ENCODE data around the gene STK11. TPM values are rescaled to one million over a fixed set of nuclear protein-coding genes. Genes with fewer than 3 reads are reported as not detected.

The STK11 gene
- total and polyA plus RNA-seq, 2 donors (not counting 3 experiments of a cell fraction or from before 2014, with no cell fraction given): 39.4 to 75.4 TPM

DNA sequence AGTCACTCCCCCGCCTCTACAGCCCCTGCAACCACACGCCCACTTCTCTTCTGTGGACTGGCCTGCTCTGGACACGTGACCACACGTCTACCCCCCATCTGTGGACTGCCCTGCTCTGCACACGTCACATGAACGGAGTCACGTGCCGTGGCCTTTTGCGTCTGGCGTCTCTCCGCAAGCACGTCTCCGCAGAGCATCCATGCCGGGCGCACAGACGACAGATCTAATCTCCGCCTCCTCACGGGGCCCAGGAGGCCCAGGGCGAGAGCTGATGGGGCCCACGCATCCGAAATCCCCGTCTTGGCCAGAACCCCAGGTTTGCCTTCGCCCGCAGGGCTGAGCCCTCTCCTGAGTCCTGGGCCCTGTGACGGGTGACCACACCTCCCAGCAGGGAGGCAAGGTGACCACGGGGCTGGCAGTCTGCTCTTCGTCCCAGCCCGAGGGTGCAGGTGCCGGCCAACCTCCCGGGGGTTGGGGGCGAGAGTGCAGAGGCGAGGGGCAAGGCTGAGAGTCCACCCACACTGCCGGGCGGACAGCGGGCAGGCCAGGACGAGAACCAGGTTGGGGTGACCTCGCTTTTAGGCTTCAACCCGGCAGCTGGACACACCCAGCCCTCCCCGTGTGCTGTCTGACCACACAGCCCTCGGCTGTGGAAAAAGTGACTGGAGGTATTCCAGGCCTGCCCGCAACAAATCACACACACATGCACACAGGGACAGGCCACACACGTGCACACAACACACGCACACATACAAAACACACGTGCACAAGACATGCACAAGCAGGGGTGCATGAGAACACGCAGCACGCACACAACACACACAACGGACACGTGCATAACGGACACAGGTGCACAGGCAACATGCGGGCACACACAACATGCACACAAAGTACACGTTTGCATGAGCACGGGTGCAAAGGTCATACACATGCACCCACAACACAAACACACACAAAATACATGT lies 35.4 kb upstream of the STK11 start:
- no peak for FAIRE-seq
- POLR2A ChIA-PET: no interaction called here
- intact Hi-C loops (cut with micrococcal nuclease) (no loop called here), dilution Hi-C loops (cut with MboI; ENCODE audit: extremely low pct_ligation_motif_present, low sequenced_read_pairs) (no loop called here)
- peaks cover 0 to 3% of the 10 kb centered on the region in 2 experiments for H3K36me3 ChIP-seq (ENCODE audit: control insufficient read depth in 2 of 2, extremely low read depth in 1 of 2, insufficient read depth in 2 of 2, low read length in 2 of 2)
- no peaks in the 10 kb centered on the region for H4K20me1 ChIP-seq (replicated peaks; ENCODE audit: control insufficient read depth, extremely low read depth, insufficient read depth, low read length)
- H3K9me1 ChIP-seq (replicated peaks; ENCODE audit: control insufficient read depth, extremely low read depth, insufficient read depth, low read length): no peaks in the 10 kb centered on the region
- no peaks in the 10 kb centered on the region for H3K4me1 ChIP-seq (ENCODE audit: control insufficient read depth, extremely low read depth, insufficient read depth, low read length)
- no TSS peak for BruUV-seq (replicated peaks)
- no peak for DNase-seq (ENCODE audit: low read depth, low spot score)
- CTCF ChIA-PET: no interaction called here
- no peaks in the 10 kb centered on the region for H3K27me3 ChIP-seq (ENCODE audit: control insufficient read depth in 2 of 2, insufficient read depth in 2 of 2, low read length in 2 of 2)
- TF ChIP-seq MAX (IDR thresholded peaks at IDR 0.05; ENCODE audit: insufficient read depth, insufficient read length) (no peak), MYC (IDR thresholded peaks at IDR 0.05; ENCODE audit: low read depth, low read length) (no peak), POLR2A (IDR thresholded peaks at IDR 0.05; ENCODE audit: low read depth, low read length) (no peak), EZH2 (IDR thresholded peaks at IDR 0.05; ENCODE audit: borderline replicate concordance, low read depth, low read length, severe bottlenecking) (no peak), GATA2 (IDR thresholded peaks at IDR 0.05; ENCODE audit: insufficient read depth, insufficient read length, low read depth, low read length) (no peak), JUN (IDR thresholded peaks at IDR 0.05; ENCODE audit: borderline replicate concordance, insufficient read depth, insufficient read length, low read depth) (no peak), POLR2AphosphoS5 (IDR thresholded peaks at IDR 0.05; ENCODE audit: insufficient read depth, low read depth, low read length) (no peak), FOS (IDR thresholded peaks at IDR 0.05; ENCODE audit: borderline replicate concordance, insufficient read depth, low read length) (no peak)
- TF ChIP-seq, protein P1, sequence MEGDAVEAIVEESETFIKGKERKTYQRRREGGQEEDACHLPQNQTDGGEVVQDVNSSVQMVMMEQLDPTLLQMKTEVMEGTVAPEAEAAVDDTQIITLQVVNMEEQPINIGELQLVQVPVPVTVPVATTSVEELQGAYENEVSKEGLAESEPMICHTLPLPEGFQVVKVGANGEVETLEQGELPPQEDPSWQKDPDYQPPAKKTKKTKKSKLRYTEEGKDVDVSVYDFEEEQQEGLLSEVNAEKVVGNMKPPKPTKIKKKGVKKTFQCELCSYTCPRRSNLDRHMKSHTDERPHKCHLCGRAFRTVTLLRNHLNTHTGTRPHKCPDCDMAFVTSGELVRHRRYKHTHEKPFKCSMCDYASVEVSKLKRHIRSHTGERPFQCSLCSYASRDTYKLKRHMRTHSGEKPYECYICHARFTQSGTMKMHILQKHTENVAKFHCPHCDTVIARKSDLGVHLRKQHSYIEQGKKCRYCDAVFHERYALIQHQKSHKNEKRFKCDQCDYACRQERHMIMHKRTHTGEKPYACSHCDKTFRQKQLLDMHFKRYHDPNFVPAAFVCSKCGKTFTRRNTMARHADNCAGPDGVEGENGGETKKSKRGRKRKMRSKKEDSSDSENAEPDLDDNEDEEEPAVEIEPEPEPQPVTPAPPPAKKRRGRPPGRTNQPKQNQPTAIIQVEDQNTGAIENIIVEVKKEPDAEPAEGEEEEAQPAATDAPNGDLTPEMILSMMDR (IDR thresholded peaks at IDR 0.05; ENCODE audit: extremely low read depth in 1 of 2, insufficient read depth in 1 of 2, low read depth in 1 of 2, low read length in 2 of 2): no peak
- H3K27ac ChIP-seq (ENCODE audit: insufficient read depth, low read depth, low read length): no peak overlapping the region
- H3K4me3 ChIP-seq (replicated peaks in 1 of 3; ENCODE audit: insufficient read depth in 1 of 3, low read depth in 1 of 3, low read length in 3 of 3): no peak overlapping the region
- H2AFZ ChIP-seq (ENCODE audit: low read depth, low read length): no peak overlapping the region
- no peak overlapping the region for H3K4me2 ChIP-seq (ENCODE audit: insufficient read depth, low read length)
- no peaks in the 10 kb centered on the region for H3K9me3 ChIP-seq (replicated peaks; ENCODE audit: control insufficient read depth, insufficient read depth, low read length)
- H3K79me2 ChIP-seq (ENCODE audit: control insufficient read depth, insufficient read depth, low read length): peaks cover 45% of the 10 kb centered on the region
- no peak overlapping the region for H3K9ac ChIP-seq (replicated peaks; ENCODE audit: extremely low read depth, insufficient read depth, low read length)
